T-cell (primary cell): ENCODE data around the gene PCARE. TPM values are rescaled to one million over a fixed set of nuclear protein-coding genes. Genes with fewer than 3 reads are reported as not detected.
"Not testable (repeated sequence)": the region's sequence is repeated elsewhere in the genome, so short reads cannot be mapped to it uniquely, and the experiment has no call there.

Experiments used
- ATAC-seq, 4 experiments: fragments of 200-7000 bp in 3 of 4; fragments of 150-1000 bp in 1 of 4; cut with Tn5 transposase; replicated peaks in 1 of 4; 1 replicate in 3 of 4; 2 replicates in 1 of 4; pipeline ENCODE4 v1.10.0; 2021; ENCODE audit warnings: moderate library complexity in 3 of 4, mild to moderate bottlenecking in 2 of 4, moderate number of reproducible peaks in 1 of 4
- CTCF ChIA-PET, 2 donors: fragments of 300-600 bp; sonication (Branson Sonifier 250); formaldehyde crosslinking; loops; one replicate each; lab custom pipeline; 2022; ENCODE audit warnings: antibody characterized with exemption in 2 of 2; lab: Charles Lee
- POLR2A ChIA-PET, 2 donors: fragments of 300-600 bp; sonication (Branson Sonifier 250); formaldehyde crosslinking; loops; one replicate each; lab custom pipeline; 2022; ENCODE audit warnings: antibody characterized with exemption in 2 of 2; lab: Charles Lee
- DNase-seq, 35 experiments: peaks; one replicate each; pipeline versions ENCODE4 v3.0.0 to v3.0.0-alpha.2; 2013 to 2023
- H3K27ac ChIP-seq: one replicate; pipeline ENCODE4 v1.5.1; 2013; ENCODE audit warnings: low read length
- H3K27me3 ChIP-seq, 2 experiments: replicated peaks in 1 of 2; 1 replicate in 1 of 2; 2 replicates in 1 of 2; pipeline versions ENCODE4 v1.6.1 to v1.7.0; 2013; ENCODE audit warnings: low read length in 1 of 2, mixed read lengths in 1 of 2; ENCODE audit not compliant: control insufficient read depth in 2 of 2, insufficient read depth in 2 of 2; ENCODE audit errors: extremely low read depth in 1 of 2
- H3K36me3 ChIP-seq, 2 donors: 1 replicate in 1 of 2; 2 replicates in 1 of 2; pipeline versions ENCODE4 v1.6.1 to v1.7.0; 2013; ENCODE audit warnings: low read length in 1 of 2; ENCODE audit not compliant: control insufficient read depth in 2 of 2, insufficient read depth in 1 of 2; ENCODE audit errors: extremely low read depth in 1 of 2
- H3K4me1 ChIP-seq, 2 experiments: 1 replicate in 1 of 2; 2 replicates in 1 of 2; pipeline versions ENCODE4 v1.6.1 to v1.7.0; 2013; ENCODE audit warnings: low read length in 2 of 2, mixed read lengths in 1 of 2; ENCODE audit not compliant: insufficient read depth in 2 of 2, control insufficient read depth in 1 of 2; ENCODE audit errors: extremely low read depth in 1 of 2
- H3K4me3 ChIP-seq, 2 donors: 1 replicate in 1 of 2; 2 replicates in 1 of 2; pipeline versions ENCODE4 v1.5.1 to v1.7.0; 2013; ENCODE audit warnings: mild to moderate bottlenecking in 2 of 2, low read length in 1 of 2, moderate library complexity in 1 of 2; ENCODE audit not compliant: control insufficient read depth in 1 of 2; ENCODE audit errors: extremely low read depth in 1 of 2
- H3K9me3 ChIP-seq: 2 replicates; pipeline ENCODE4 v1.7.0; 2013
- H3K27ac Mint-ChIP-seq, 2 donors: one replicate each; pipeline ENCODE4 v1.8.0; 2020 to 2021; ENCODE audit warnings: mild to moderate bottlenecking in 2 of 2, mixed read lengths in 2 of 2
- H3K27me3 Mint-ChIP-seq, 2 donors: one replicate each; pipeline ENCODE4 v1.8.0; 2021 to 2022; ENCODE audit warnings: mixed read lengths in 2 of 2
- H3K36me3 Mint-ChIP-seq: one replicate; pipeline ENCODE4 v1.8.0; 2021; ENCODE audit warnings: mixed read lengths
- H3K4me1 Mint-ChIP-seq, 3 donors: one replicate each; pipeline ENCODE4 v1.8.0; 2020 to 2022; ENCODE audit warnings: mixed read lengths in 3 of 3, mild to moderate bottlenecking in 1 of 3
- H3K4me3 Mint-ChIP-seq, 3 donors: one replicate each; pipeline ENCODE4 v1.8.0; 2020 to 2022; ENCODE audit warnings: mild to moderate bottlenecking in 3 of 3, mixed read lengths in 3 of 3, moderate library complexity in 3 of 3
- H3K9me3 Mint-ChIP-seq, 3 donors: one replicate each; pipeline ENCODE4 v1.8.0; 2020 to 2022; ENCODE audit warnings: mixed read lengths in 3 of 3
- WGBS: methylation state at CpG from one replicate; pipeline ENCODE4 v1.1.5; 2013; ENCODE audit warnings: missing lambda C conversion rate; ENCODE audit not compliant: insufficient coverage; 5-methylcytosine and 5-hydroxymethylcytosine counted together
- total RNA-seq, 35 experiments: library from RNA in 6 of 35; stranded (reverse) in 6 of 35; fragments of 120-200 nt in 1 of 35; gene quantifications; one replicate each; pipeline versions ENCODE4 v1.2.1 to v1.2.4 and lab custom pipeline; 2013 to 2026

The PCARE gene
- total RNA-seq, 5 donors from 2014 or later (not counting 1 experiment from before 2014, with no cell fraction given): not detected

DNA sequence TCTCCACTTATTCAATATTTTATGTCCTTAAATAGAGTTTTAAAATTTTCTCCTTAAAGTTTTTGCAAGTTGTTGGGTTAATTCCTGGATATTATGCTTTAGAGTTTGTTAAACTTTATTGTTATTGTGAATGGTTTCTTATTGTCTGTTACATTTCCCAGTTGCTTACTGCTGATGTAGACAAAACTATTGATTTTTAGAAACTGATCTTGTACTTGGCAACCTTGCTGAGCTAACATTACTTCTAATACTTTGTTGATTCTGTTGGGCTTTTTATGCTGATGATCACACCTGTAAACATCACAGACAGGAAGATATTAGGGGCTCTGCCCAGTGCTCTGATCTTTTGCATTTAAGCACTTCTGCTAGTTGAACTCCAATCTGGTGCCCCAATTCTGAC lies 38.1 kb upstream of the PCARE start:
- CTCF ChIA-PET: no interaction called here
- Histone ChIP-seq H3K27ac (no peak overlapping the region), H3K4me1 (peaks cover 8 to 12% of the 10 kb centered on the region in 2 experiments), H3K9me3 (no peaks in the 10 kb centered on the region), H3K4me3 (no peak overlapping the region), H3K36me3 (no peaks in the 10 kb centered on the region), H3K27me3 (peaks cover 0 to 4% of the 10 kb centered on the region in 2 experiments)
- Mint-ChIP-seq H3K27ac (no peak overlapping the region), H3K4me1 (peaks cover 22 to 25% (median 24%) of the 10 kb centered on the region in 3 donors), H3K27me3 (peaks cover 0 to 3% of the 10 kb centered on the region in 2 donors), H3K9me3 (no peaks in the 10 kb centered on the region), H3K4me3 (no peak overlapping the region), H3K36me3 (no peaks in the 10 kb centered on the region)
- ATAC-seq (no peak), DNase-seq (no peak)
- POLR2A ChIA-PET: no interaction called here

DNA sequence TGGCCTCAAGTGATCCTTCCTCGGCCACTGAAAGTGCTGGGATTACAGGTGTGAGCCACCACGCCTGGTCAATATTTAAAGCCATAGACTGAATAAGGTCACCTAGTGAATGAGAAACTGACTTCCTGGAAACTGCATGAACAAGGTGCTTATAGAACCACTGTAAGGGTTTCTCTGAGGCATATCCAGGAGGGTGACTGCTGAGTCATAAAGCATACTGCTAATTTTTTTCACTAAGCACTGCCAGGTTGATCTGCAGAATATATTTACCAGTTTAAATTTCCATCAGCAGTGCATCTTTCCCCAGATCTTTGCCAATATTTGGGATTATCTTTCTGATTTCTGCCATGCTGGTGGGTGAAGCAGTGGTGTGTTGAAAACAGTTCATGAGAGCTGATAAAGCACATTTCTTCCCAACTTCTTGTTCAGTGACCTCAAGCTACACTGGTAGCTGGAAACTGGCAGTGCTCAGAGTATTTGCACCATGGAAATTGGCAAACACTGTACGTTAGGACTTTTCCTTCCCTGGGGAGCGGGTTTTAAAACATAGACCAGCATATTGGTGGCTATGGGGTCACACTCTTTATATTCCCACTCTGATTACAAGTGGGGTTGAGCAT lies 36.7 kb upstream of the PCARE start:
- ATAC-seq (no peak), DNase-seq (no peak)
- H3K27ac Mint-ChIP-seq: no peak overlapping the region
- no peak overlapping the region for H3K4me3 ChIP-seq
- H3K4me1 ChIP-seq: peaks cover 0 to 7% of the 10 kb centered on the region in 2 experiments
- peaks cover 0 to 4% of the 10 kb centered on the region in 2 experiments for H3K27me3 ChIP-seq
- ChIA-PET CTCF (no interaction called here), POLR2A (no interaction called here)
- H3K27ac ChIP-seq: no peak overlapping the region
- H3K36me3 Mint-ChIP-seq: no peaks in the 10 kb centered on the region
- H3K36me3 ChIP-seq: no peaks in the 10 kb centered on the region
- peaks cover 0 to 3% of the 10 kb centered on the region in 2 donors for H3K27me3 Mint-ChIP-seq
- H3K9me3 Mint-ChIP-seq: no peaks in the 10 kb centered on the region
- H3K4me1 Mint-ChIP-seq: peaks cover 9 to 12% (median 10%) of the 10 kb centered on the region in 3 donors
- no peak overlapping the region for H3K4me3 Mint-ChIP-seq
- H3K9me3 ChIP-seq: no peaks in the 10 kb centered on the region
- WGBS: 49% methylated on average over 2 of the region's 4 CpGs

DNA sequence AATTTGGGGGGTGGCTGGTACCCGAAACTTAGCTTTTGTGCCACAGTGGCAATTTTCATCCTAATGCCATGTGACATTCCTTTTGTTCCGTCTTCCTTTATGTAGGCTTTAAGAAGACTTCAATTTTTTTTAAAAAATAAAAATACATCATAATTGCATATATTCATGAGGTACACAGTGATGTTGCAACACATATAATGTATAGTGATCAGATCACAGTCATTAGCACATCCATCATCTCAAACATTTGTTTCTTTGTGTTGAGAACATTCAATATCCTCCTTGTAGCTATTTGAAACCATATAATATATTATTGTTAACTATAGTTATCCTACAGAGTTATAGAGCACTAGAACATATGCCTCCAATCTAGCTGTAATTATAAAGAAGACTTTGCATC lies 34.9 kb upstream of the PCARE start:
- Mint-ChIP-seq H3K27me3 (peaks cover 0 to 3% of the 10 kb centered on the region in 2 donors), H3K9me3 (no peaks in the 10 kb centered on the region), H3K36me3 (no peaks in the 10 kb centered on the region), H3K27ac (no peak overlapping the region), H3K4me3 (no peak overlapping the region), H3K4me1 (peaks cover under 1 to 5% (median 2%) of the 10 kb centered on the region in 3 donors)
- ChIA-PET CTCF (no interaction called here), POLR2A (no interaction called here)
- peaks cover 0 to 4% of the 10 kb centered on the region in 2 experiments for H3K27me3 ChIP-seq
- no peak overlapping the region for H3K4me3 ChIP-seq
- no CpG with 5 or more reads among the region's 2 CpGs for WGBS
- H3K9me3 ChIP-seq: no peaks in the 10 kb centered on the region
- H3K36me3 ChIP-seq: no peaks in the 10 kb centered on the region
- no peak for DNase-seq
- H3K27ac ChIP-seq: no peak overlapping the region
- H3K4me1 ChIP-seq: no peaks in the 10 kb centered on the region
- no peak for ATAC-seq

DNA sequence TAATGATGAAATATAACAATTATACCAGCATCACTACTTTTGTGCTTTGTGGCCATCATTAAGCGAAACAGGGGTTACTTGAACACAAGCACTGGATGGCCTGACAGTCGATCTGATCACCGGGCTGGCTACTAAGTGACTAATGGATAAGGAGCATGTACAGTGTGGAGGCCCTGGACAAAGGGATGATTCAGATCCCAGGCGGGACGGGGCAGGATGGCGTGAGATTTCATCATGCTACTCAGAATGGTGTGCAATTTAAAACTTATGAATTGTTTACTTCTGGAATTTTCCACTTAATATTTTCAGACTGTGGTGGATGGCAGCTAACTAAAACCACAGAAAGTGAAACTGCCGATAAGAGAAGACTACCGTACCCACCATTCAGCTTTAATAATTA lies 33.9 kb upstream of the PCARE start:
- H3K9me3 Mint-ChIP-seq: no peaks in the 10 kb centered on the region
- 85% methylated on average over 4 of the region's 8 CpGs for WGBS
- H3K4me1 Mint-ChIP-seq: no peaks in the 10 kb centered on the region
- ChIA-PET POLR2A (interaction anchor here in 1 of 2 donors (0.6 kb wide), 1 partner anchor 88 kb away, joined by 3 read pairs; no protein-coding TSS in a partner anchor), CTCF (no interaction called here)
- H3K27me3 Mint-ChIP-seq: peaks cover 0 to 3% of the 10 kb centered on the region in 2 donors
- Histone ChIP-seq H3K27ac (no peak overlapping the region), H3K4me1 (no peaks in the 10 kb centered on the region), H3K4me3 (no peak overlapping the region), H3K9me3 (no peaks in the 10 kb centered on the region), H3K27me3 (peaks cover 0 to 4% of the 10 kb centered on the region in 2 experiments), H3K36me3 (no peaks in the 10 kb centered on the region)
- ATAC-seq (no peak), DNase-seq (no peak)
- no peaks in the 10 kb centered on the region for H3K36me3 Mint-ChIP-seq
- H3K4me3 Mint-ChIP-seq: no peak overlapping the region
- no peak overlapping the region for H3K27ac Mint-ChIP-seq

DNA sequence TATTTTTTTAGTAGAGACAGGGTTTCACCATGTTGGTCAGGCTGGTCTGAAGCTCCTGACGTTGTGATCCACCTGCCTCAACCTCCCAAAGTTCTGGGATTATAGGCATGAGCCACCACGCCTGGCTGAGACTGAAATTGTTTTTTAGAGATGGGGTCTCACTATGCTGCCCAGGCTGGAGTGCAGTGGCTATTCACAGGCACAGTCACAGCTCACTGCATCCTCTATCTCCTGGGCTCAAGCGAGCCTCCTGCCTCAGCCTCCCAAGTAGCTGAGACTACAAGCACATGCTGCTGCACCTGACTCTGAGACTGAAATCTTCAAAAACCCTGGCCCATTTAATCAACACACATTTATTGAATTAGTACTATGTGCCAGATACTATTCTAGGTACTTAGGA lies 33.2 kb upstream of the PCARE start:
- not testable (repeated sequence) for H3K36me3 Mint-ChIP-seq, H3K36me3 ChIP-seq, H3K4me3 ChIP-seq, H3K27me3 ChIP-seq, H3K27ac ChIP-seq, H3K27ac Mint-ChIP-seq, H3K27me3 Mint-ChIP-seq, H3K4me1 ChIP-seq, H3K4me1 Mint-ChIP-seq, ATAC-seq, H3K4me3 Mint-ChIP-seq, H3K9me3 ChIP-seq, H3K9me3 Mint-ChIP-seq, DNase-seq
- WGBS: no CpG with 5 or more reads among the region's 3 CpGs
- ChIA-PET POLR2A (interaction anchor here in 1 of 2 donors (0.6 kb wide), 1 partner anchor 88 kb away, joined by 3 read pairs; no protein-coding TSS in a partner anchor), CTCF (interaction anchor here in 1 of 2 donors (0.8 kb wide), 1 partner anchor 13 kb away, joined by 3 read pairs; no protein-coding TSS in a partner anchor)

DNA sequence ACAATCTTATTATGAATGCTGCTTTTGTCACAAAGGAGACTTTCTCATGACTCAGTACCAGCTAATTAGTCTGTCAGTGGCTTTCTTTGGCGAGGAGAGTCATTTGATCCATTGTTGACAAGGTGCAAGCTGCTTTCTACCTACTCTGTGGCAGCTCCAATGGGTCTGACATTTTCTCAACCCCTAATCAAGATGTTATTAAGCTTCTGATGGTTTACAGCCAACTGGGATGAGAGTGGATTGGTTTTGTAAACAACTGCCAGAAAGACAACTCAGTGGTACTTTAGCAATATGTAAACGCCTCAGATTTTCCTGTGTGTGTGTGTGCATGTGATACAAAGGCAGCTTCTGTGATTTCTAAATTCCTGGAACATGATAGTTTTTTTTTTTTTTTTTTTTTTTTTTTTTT lies 32.7 kb upstream of the PCARE start:
- no peak overlapping the region for H3K27ac ChIP-seq
- no peak for ATAC-seq
- peaks cover 0 to 2% (median 0%) of the 10 kb centered on the region in 3 donors for H3K4me1 Mint-ChIP-seq
- ChIA-PET CTCF (interaction anchor here in 1 of 2 donors (0.8 kb wide), 1 partner anchor 14 kb away, joined by 3 read pairs; no protein-coding TSS in a partner anchor), POLR2A (interaction anchor here in 1 of 2 donors (0.6 kb wide), 4 partner anchors 55 to 773 kb away, joined by 3 read pairs; no protein-coding TSS in a partner anchor)
- WGBS: 100% methylated on average over 1 of the region's 2 CpGs
- DNase-seq: no peak
- peaks cover 0 to 4% of the 10 kb centered on the region in 2 experiments for H3K27me3 ChIP-seq
- H3K4me3 ChIP-seq: no peak overlapping the region
- H3K27me3 Mint-ChIP-seq: peaks cover 0 to 3% of the 10 kb centered on the region in 2 donors
- no peak overlapping the region for H3K4me3 Mint-ChIP-seq
- no peak overlapping the region for H3K27ac Mint-ChIP-seq
- H3K4me1 ChIP-seq: no peaks in the 10 kb centered on the region
- H3K9me3 ChIP-seq: no peaks in the 10 kb centered on the region
- H3K36me3 ChIP-seq: no peaks in the 10 kb centered on the region
- H3K9me3 Mint-ChIP-seq: no peaks in the 10 kb centered on the region
- no peaks in the 10 kb centered on the region for H3K36me3 Mint-ChIP-seq
